ENCODE results near the gene SLC22A31.

GRCh38 chr16:89191901-89192185 is 8.5 kb downstream of the SLC22A31 start:
- no peak for TF ChIP-seq GATA2 (IDR thresholded peaks at IDR 0.05; ENCODE audit: low read depth, low read length)
- no peak for TF ChIP-seq GATA3 (IDR thresholded peaks at IDR 0.05; ENCODE audit: low read depth, low read length)

Data from SH-SY5Y (cell line).